Neuronal stem cell (in vitro differentiated cells): ENCODE results near the gene FCER1G.

Source experiments
- DNase-seq: peaks from one replicate; pipeline ENCODE4 v3.0.0-alpha.2; 2013; ENCODE audit warnings: low spot score
- H2AFZ ChIP-seq: one replicate; pipeline ENCODE4 v1.6.1; 2013; ENCODE audit warnings: mild to moderate bottlenecking, low read length, inconsistent platforms
- H2AK5ac ChIP-seq: 2 replicates; pipeline ENCODE4 v1.6.1; 2013; ENCODE audit warnings: low read depth, mild to moderate bottlenecking, inconsistent platforms, low read length, moderate library complexity, mixed read lengths
- H2BK120ac ChIP-seq: 2 replicates; pipeline ENCODE4 v1.6.1; 2013; ENCODE audit warnings: low read depth, mild to moderate bottlenecking, inconsistent platforms, low read length, moderate library complexity, mixed read lengths
- H2BK12ac ChIP-seq: one replicate; pipeline ENCODE4 v1.6.1; 2013; ENCODE audit warnings: low read length, inconsistent platforms
- H2BK15ac ChIP-seq: 2 replicates; pipeline ENCODE4 v1.6.1; 2013; ENCODE audit warnings: mild to moderate bottlenecking, low read length, inconsistent platforms, mixed read lengths
- H2BK5ac ChIP-seq: one replicate; pipeline ENCODE4 v1.6.1; 2013; ENCODE audit warnings: inconsistent platforms, mild to moderate bottlenecking, low read length, moderate library complexity
- H3K14ac ChIP-seq: one replicate; pipeline ENCODE4 v1.6.1; 2013; ENCODE audit warnings: low read length, inconsistent platforms
- H3K18ac ChIP-seq: 2 replicates; pipeline ENCODE4 v1.6.1; 2013; ENCODE audit warnings: low read length, inconsistent platforms
- H3K23ac ChIP-seq: 2 replicates; pipeline ENCODE4 v1.6.1; 2013; ENCODE audit warnings: low read depth, mild to moderate bottlenecking, mixed read lengths, low read length, inconsistent platforms; ENCODE audit not compliant: poor library complexity
- H3K27ac ChIP-seq: replicated peaks from 3 replicates; pipeline ENCODE4 v1.5.1; 2013; ENCODE audit warnings: low read length, inconsistent platforms
- H3K27me3 ChIP-seq, 3 experiments: 2 replicates each; pipeline ENCODE4 v1.6.1; 2013; ENCODE audit warnings: low read length in 3 of 3, mild to moderate bottlenecking in 2 of 3, inconsistent platforms in 1 of 3, low read depth in 1 of 3, mixed read lengths in 1 of 3, moderate library complexity in 1 of 3; ENCODE audit not compliant: control insufficient read depth in 3 of 3, insufficient read depth in 3 of 3
- H3K36me3 ChIP-seq, 2 donors: replicated peaks in 1 of 2; 2 replicates each; pipeline ENCODE4 v1.6.1; 2013; ENCODE audit warnings: low read length in 2 of 2; ENCODE audit not compliant: control insufficient read depth in 2 of 2, insufficient read depth in 2 of 2
- H3K4ac ChIP-seq: 2 replicates; pipeline ENCODE4 v1.6.1; 2013; ENCODE audit warnings: inconsistent platforms, mild to moderate bottlenecking, low read length, moderate library complexity
- H3K4me1 ChIP-seq, 2 donors: 1 replicate in 1 of 2; 2 replicates in 1 of 2; pipeline ENCODE4 v1.6.1; 2013; ENCODE audit warnings: low read length in 2 of 2, low read depth in 1 of 2; ENCODE audit not compliant: control insufficient read depth in 2 of 2, insufficient read depth in 1 of 2
- H3K4me2 ChIP-seq: one replicate; pipeline ENCODE4 v1.6.1; 2013; ENCODE audit warnings: mild to moderate bottlenecking, low read length, inconsistent platforms; ENCODE audit not compliant: insufficient read depth, poor library complexity, severe bottlenecking
- H3K4me3 ChIP-seq, 2 donors: 2 replicates each; pipeline ENCODE4 v1.5.1; 2013; ENCODE audit warnings: low read length in 2 of 2, mild to moderate bottlenecking in 2 of 2, inconsistent platforms in 1 of 2, moderate library complexity in 1 of 2
- H3K79me1 ChIP-seq: one replicate; pipeline ENCODE4 v1.6.1; 2013; ENCODE audit warnings: low read depth, mild to moderate bottlenecking, inconsistent platforms, low read length, moderate library complexity
- H3K9ac ChIP-seq: one replicate; pipeline ENCODE4 v1.6.1; 2013; ENCODE audit warnings: mild to moderate bottlenecking, low read depth, low read length, inconsistent platforms; ENCODE audit not compliant: poor library complexity
- H3K9me3 ChIP-seq, 2 donors: replicated peaks in 1 of 2; 2 replicates each; pipeline versions ENCODE3 to v1.6.1; 2013; ENCODE audit warnings: low read length in 2 of 2, mild to moderate bottlenecking in 2 of 2, inconsistent platforms in 1 of 2, low read depth in 1 of 2, mixed read lengths in 1 of 2, moderate library complexity in 1 of 2; ENCODE audit not compliant: control insufficient read depth in 2 of 2, insufficient read depth in 1 of 2
- H4K8ac ChIP-seq: one replicate; pipeline ENCODE4 v1.6.1; 2013; ENCODE audit warnings: low read depth, mild to moderate bottlenecking, inconsistent platforms, low read length, moderate library complexity
- H4K91ac ChIP-seq: one replicate; pipeline ENCODE4 v1.6.1; 2013; ENCODE audit warnings: low read length, low read depth, mild to moderate bottlenecking, inconsistent platforms; ENCODE audit not compliant: poor library complexity
- WGBS, 2 donors: extraction: QIAGEN DNeasy Blood & Tissue Kit; methylation state at CpG; one replicate each; pipeline ENCODE4 v1.1.7; 2013; ENCODE audit warnings: missing lambda C conversion rate in 2 of 2, mixed read lengths in 1 of 2; ENCODE audit not compliant: insufficient read length in 2 of 2, insufficient replicate concordance in 1 of 2; ENCODE audit errors: extremely low coverage in 2 of 2; 5-methylcytosine and 5-hydroxymethylcytosine counted together

The FCER1G gene

DNA sequence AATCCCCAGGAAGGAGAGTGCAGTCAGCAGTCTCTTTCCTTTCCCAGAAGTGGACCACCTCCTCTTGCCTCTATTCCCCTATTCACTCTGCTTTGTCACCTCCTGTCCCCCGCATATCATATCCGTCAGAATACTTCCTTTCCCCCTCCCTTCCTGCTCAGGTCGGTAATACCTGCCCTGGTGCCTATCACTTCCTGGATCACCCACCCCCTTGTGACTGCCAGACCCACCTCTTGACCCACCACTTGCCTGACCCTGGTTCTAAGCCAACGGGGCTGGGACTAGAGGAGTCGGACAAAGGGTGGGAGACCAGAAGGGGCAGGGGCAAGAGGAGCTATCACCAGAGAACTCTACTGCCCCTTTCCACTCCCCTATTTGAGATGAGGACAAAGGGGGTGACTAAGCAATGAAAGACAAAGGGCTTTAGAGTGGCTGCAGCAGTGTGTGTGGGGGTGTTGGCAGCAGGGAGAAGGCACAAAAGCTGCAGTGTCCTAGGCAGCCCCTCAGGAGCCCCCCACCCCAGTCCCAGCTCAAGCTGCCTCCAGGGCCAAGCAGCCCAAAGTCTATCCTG lies 14.6 kb upstream of the FCER1G start:
- H3K4ac ChIP-seq, result no peak overlapping the region
- peak overlapping the region; percentile 14 for H2BK12ac ChIP-seq
- no CpG with 5 or more reads among the region's 5 CpGs for WGBS, 2 donors
- no peaks in the 10 kb centered on the region for H3K27me3 ChIP-seq
- no peak overlapping the region for H3K4me2 ChIP-seq
- H3K27ac ChIP-seq, result peak overlapping the region; percentile 82
- peak overlapping the region; percentile 41 for H4K91ac ChIP-seq
- peak overlapping the region; percentile 90 for H2AFZ ChIP-seq
- H3K14ac ChIP-seq, result no peak overlapping the region
- peaks cover 0 to 22% of the 10 kb centered on the region in 2 donors for H3K36me3 ChIP-seq
- H2AK5ac ChIP-seq, result peak overlapping the region; percentile 86
- H3K23ac ChIP-seq, result no peak overlapping the region
- peak overlapping the region; percentile 23 for H2BK15ac ChIP-seq
- peaks cover 30 to 51% of the 10 kb centered on the region in 2 donors for H3K4me1 ChIP-seq
- no peak overlapping the region for H3K9ac ChIP-seq
- no peaks in the 10 kb centered on the region for H3K9me3 ChIP-seq
- no peak overlapping the region for H3K4me3 ChIP-seq
- no peak for DNase-seq
- H3K79me1 ChIP-seq, result no peaks in the 10 kb centered on the region
- peak overlapping the region; percentile 46 for H2BK5ac ChIP-seq
- H4K8ac ChIP-seq, result peak overlapping the region; percentile 66
- H3K18ac ChIP-seq, result peak overlapping the region; percentile 73
- peak overlapping the region; percentile 39 for H2BK120ac ChIP-seq

DNA sequence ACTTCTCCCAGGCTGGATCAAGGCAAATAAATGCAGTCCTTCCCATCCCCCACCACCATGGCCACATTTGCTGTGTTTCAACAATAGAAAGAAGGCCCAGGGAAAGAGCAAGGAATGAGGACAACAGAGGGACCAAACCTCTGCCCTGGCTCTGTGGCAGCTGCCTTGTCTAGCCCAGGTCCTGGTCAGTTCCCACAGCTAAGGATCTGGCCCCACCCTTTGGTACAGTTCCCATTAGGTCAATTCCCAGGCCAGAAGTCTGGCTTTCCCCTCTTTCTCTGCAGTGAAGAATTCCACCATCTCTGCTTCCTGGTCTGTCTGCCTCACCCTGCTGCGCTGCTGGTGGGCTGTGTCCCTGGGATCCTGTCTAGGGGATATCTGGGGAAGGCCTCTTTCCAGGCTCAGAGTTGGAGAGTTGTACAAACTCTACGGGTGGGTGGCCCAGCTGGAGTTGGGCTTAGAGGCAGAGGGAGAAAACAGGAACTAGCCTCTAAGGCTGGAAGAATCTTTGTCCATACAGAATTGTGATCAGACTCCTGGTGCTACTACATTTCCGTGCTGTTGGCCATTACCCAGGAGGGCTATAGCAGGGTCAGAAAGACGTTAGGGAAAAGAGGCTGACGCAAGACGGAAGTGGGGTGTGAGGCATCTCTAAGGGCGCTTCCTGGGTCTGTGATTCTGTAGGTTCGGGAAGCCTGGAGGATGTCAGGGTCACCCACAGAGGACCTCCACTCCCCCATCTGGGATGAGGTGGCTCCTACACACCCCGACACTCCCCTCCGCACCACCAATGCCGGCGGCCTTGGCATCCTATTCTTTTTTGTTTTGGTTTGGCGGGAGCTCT lies 13.9 kb upstream of the FCER1G start:
- Histone ChIP-seq H4K91ac (peak overlapping the region; percentile 41), H3K9me3 (no peaks in the 10 kb centered on the region), H4K8ac (no peak overlapping the region), H3K23ac (no peak overlapping the region), H2AK5ac (peak overlapping the region; percentile 86), H3K27me3 (no peaks in the 10 kb centered on the region), H2BK15ac (peak overlapping the region; percentile 23), H3K36me3 (peaks cover under 1 to 29% of the 10 kb centered on the region in 2 donors), H2AFZ (peak overlapping the region; percentile 90), H2BK12ac (peak overlapping the region; percentile 14), H3K79me1 (no peaks in the 10 kb centered on the region), H3K4me1 (peaks cover 30 to 51% of the 10 kb centered on the region in 2 donors), H3K18ac (peak overlapping the region; percentile 91), H3K4ac (peak overlapping the region; percentile 31), H3K9ac (no peak overlapping the region), H2BK5ac (peak overlapping the region; percentile 46), H2BK120ac (peak overlapping the region; percentile 39), H3K27ac (peak overlapping the region; percentile 82), H3K4me2 (peak overlapping the region; percentile 40), H3K14ac (peak overlapping the region; percentile 72), H3K4me3 (peak overlapping the region in 1 of 2 donors; percentile 73)
- DNase-seq, result no peak
- no CpG with 5 or more reads among the region's 13 CpGs for WGBS, 2 donors

DNA sequence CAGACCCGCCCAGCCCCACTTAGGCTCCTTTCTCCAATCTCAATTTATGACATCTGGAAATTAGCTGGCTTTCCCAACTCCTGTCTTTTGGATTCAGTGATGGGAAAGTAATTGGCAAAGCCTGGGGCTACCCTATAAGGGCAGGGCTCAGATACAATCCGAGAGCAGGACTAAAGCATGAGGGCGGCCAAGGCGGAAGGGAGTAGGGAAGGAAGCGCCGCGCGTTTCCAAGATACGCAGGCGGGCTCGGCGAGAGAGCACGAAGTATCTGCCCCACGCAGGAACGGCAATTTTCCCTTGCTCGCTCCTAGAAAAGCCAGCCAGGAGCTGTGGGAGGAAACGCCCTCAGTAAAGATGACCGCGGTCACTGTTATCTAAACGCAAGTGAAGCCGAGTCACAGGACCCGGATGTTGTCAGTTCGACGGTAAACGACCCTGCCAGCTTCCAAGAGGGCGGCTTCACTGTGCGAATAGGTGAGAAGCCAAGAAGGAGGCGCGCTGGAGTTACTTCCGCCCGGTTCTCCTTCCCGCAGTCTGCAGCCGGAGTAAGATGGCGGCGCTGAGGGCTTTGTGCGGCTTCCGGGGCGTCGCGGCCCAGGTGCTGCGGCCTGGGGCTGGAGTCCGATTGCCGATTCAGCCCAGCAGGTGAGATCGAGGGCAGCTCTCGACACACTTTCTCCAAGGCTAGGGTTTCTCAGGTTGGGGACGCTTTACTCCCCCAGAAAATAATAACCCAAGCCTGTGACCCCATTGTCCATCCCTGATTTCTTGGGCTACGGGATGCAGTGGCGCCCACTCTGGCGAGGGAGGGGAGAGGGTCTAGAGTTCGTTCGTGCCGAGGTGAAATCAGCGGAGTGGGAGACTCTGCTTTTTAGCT lies 13.0 kb upstream of the FCER1G start, which contains the start of gene NDUFS2:
TSS of gene NDUFS2 (plus strand) at position 532 of the 877 bp plus-strand sequence. CDS start at position 551, 19 bp downstream.
- Histone ChIP-seq H2BK5ac (peak within 1 kb of the TSS; percentile 46), H4K91ac (peak within 1 kb of the TSS; percentile 34), H3K36me3 (peaks cover 8 to 37% of the 10 kb centered on the region in 2 donors), H3K27ac (peak within 1 kb of the TSS; percentile 82), H3K4me1 (peaks cover 26 to 45% of the 10 kb centered on the region in 2 donors), H3K9me3 (no peaks in the 10 kb centered on the region), H4K8ac (peak within 1 kb of the TSS; percentile 94), H3K27me3 (no peaks in the 10 kb centered on the region), H2AFZ (peak within 1 kb of the TSS; percentile 92), H3K4me2 (peak within 1 kb of the TSS; percentile 45), H2BK12ac (peak within 1 kb of the TSS; percentile 14), H3K14ac (peak within 1 kb of the TSS; percentile 72), H2BK15ac (peak within 1 kb of the TSS; percentile 23), H3K23ac (peak within 1 kb of the TSS; percentile 83), H3K79me1 (no peaks in the 10 kb centered on the region), H3K4ac (peak within 1 kb of the TSS; percentile 31), H3K4me3 (peak within 1 kb of the TSS; percentile 73 to 89), H2BK120ac (peak within 1 kb of the TSS; percentile 39), H3K9ac (no peak within 1 kb of the TSS), H3K18ac (peak within 1 kb of the TSS; percentile 95), H2AK5ac (peak within 1 kb of the TSS; percentile 86)
- peak; percentile 96 for DNase-seq
- no CpG with 5 or more reads among the region's 53 CpGs for WGBS, 2 donors
